CD4-positive, alpha-beta T cell treated with Interleukin-12 subunit alpha and Interleukin-12 subunit beta, for 1 hour (primary cell): ENCODE measurements around the gene VENTX.

Experiments used
- DNase-seq: peaks from one replicate; pipeline ENCODE4 v3.0.0-alpha.2; 2020

VENTX gene

GRCh38 chr10:133239990-133240389 is 2.3 kb downstream of the VENTX start:
- DNase-seq: no peak

DNA sequence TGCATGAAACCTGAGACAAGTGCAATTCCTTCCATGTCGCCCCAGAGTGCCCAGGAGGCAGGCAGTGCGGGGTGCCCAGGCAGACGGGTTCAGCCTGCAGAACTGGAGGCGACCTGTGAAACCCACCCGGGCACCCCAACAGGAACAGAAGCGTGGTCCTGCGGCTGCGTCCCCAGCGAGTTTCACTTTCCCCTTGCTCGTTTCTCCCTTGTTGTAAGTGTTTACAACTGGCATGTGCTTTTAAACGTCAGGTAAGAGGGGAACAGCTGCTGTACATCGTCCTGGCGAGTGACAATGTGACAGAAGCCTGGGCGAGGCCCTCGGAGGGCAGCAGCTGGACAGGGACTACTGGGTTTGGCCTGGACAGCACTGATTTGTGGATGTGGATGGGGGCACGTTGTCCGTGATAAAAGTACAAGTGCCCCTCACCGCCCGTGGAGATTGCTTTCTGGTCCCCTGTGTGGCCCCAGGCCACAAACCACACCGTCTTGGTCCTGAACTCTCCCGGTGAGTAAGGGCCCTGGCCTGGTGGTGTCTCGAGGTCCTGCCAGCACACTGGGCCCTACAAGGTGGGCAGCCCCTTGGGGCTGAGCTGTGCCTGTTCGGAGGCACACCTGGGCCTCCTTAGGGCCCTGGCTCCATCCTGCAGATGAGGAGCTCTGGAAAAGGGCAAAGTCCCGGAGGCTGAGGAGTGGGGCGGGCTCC is 4.0 kb downstream of the VENTX start:
- DNase-seq: no peak

- DNase-seq: no peak
These were observed 5.1 kb downstream of the VENTX start for GRCh38 chr10:133242611-133243356.

DNA sequence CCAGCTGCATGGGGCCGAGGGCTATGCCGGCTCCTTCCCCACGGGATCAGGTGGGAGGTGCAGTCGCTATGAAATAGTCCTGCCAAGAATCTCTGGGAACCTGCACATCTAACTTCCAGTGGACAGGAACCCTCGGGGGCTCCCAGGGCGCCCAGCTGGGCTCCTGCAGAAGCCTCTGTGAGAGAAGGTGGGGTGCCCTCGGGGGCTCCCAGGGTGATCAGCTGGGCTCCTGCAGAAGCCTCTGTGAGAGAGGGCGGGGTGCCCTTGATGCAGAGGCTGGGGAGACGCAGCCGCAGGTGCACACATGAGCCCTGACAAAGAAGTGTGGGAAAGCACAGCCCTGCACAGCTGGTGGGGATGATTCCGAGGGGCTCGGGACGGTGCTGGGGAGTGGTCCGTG is 5.9 kb downstream of the VENTX start:
- no peak for DNase-seq

DNA sequence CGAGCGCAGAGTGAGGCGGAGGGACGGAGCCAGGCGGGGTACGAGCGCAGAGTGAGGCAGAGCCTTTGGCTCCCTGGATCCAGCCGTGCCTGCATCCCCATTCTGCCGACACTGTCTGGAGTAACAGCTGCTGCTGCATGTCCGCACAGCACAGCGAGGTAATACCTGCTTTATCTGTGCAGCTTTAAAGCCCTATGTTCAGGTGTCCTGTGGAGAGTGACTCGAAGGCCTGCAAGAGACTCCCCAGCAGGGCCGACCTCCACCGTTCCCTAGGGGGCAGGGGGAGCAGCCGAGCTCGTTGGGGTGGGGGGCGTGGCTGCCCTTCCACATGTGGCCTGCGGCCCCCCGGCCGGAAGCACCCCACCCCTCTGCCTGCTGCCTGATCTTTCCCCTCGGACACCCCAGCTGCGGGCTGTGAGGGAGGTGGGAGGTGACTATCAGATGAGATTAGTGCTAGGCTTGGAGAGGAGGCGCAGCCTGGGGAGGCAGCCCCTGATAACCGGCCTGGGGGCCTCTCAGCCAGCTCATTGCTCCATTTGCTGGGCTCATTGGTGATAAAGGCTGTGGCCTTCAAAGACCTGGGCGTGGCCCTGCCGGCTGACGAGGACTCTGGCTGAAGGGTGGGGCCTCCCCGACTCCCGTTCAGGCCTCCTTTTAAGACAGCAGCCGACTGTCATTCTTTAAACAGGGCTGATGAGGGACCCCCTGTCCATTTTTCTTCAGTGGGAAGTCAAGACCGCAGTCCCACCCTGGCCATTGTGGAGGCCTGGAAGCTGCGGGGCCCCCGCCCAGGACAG is 8.0 kb downstream of the VENTX start:
- no peak for DNase-seq

- no peak for DNase-seq
These were observed 8.6 kb downstream of the VENTX start for GRCh38 chr10:133246236-133246626.

- DNase-seq: no peak
These were observed 10.2 kb downstream of the VENTX start for GRCh38 chr10:133247681-133248333.

DNA sequence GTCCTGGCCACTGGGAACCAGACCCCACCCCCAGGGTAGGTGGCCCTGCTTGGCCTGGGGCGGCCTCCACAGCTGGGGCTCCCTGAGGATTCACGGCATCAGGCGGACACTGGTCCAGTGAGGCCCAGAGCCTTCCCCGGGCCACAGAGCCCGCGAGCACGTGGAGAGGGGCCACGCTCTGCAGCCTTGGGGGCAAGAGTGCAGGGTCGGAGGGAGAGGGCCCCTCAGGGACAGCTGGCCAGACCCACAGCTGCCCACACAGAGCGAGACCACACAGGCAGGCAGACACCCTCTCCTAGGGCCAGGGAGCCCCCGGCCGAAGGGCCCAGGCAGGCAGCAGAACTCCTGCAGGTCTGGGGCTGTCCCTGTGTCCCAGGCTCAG is 10.7 kb downstream of the VENTX start:
- no peak for DNase-seq

- DNase-seq: no peak
These were observed 11.6 kb downstream of the VENTX start for GRCh38 chr10:133249094-133249780.

DNA sequence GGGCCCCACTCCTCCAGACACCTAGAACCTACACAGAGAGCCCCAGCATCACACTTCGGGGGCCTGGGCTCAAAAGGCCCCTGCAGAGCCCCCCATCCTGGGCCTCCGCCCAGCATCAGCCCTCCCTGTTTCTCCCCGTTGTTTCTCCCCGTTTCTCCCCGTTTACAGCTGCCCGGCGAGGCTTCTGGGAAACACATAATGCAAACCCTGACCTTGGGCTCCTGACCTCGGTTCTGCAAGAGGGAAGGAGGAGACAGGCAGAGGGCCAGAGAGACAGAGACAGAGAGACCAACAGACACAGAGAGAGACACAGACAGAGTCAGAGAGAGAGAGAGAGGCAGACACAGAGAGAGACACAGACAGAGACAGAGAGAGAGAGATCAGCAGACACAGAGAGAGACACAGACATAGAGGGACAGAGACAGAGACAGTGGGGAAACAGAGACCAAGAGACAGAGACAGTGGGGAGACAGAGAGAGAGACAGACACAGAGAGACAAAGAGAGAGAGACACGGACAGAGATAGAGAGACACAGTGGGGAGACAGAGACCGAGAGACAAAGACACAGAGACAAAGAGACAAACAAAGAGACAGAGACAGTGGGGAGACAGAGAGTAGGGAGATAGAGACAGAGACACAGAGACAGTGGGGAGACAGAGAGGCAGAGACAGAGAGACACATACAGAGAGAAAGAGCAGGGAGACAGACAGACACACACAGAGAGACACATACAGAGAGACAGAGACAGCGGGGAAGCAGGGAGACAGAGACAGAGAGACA is 12.5 kb downstream of the VENTX start:
- no peak for DNase-seq

- DNase-seq: no peak
These were observed 13.9 kb downstream of the VENTX start for GRCh38 chr10:133251388-133252222.

DNA sequence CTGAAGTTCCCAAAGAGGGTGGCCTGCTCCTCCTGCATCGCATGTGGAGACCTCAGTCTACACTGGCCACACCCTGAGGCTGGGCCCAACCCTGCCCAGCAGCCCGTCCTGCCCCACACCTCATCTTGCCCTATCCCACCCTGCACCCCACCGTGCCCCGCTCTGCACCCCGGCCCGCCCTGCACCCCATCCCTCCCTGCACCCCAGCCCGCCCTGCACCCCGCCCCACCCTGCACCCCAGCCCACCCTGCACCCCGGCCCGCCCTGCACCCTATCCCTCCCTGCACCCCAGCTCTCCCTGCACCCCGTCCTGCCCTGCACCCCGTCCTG is 14.5 kb downstream of the VENTX start:
- no peak for DNase-seq

DNA sequence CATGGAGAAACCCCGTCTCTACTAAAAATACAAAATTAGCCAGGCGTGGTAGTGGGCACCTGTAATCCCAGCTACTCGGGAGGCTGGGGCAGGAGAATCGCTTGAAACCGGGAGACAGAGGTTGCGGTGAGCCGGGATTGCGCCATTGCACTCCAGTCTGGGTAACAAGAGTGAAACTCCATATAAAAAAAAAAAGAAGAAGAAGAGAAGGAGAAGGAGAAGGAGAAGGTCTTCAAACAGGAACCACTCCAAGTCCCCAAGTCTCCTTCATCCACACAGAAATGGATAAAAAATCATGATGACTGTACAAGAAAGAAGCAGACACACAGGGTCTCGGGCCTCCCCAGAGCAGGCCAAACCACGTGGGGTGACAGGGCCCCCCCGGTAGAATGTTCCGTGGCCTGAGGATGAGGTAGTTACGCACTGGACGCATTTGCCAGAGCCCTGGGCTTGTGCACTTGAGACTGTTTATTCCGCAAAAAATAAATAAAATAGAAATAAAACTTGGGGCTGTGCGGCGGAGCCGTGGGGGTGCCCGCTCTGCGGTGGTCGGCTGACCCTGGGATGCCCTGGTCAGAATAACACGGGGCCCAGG is 15.8 kb downstream of the VENTX start:
- DNase-seq: no peak

- DNase-seq: no peak
These were observed 16.9 kb downstream of the VENTX start for GRCh38 chr10:133254421-133255120.

GRCh38 chr10:133255323-133255722 is 17.7 kb downstream of the VENTX start:
- DNase-seq: no peak

GRCh38 chr10:133257489-133258065 is 19.9 kb downstream of the VENTX start:
- DNase-seq: no peak

- DNase-seq: peak; percentile 37
These were observed 20.6 kb downstream of the VENTX start for GRCh38 chr10:133258066-133258817.

- peak; percentile 84 for DNase-seq
These were observed 21.4 kb downstream of the VENTX start for GRCh38 chr10:133258818-133259601.
